Upper lobe of left lung (tissue), 6 donors: ENCODE results near the gene COL12A1. TPM values are rescaled to one million over a fixed set of nuclear protein-coding genes. Genes with fewer than 3 reads are reported as not detected.

Experiments used
- ATAC-seq, 2 donors: fragments of 200-7000 bp; cut with Tn5 transposase; one replicate each; pipeline ENCODE4 v1.9.1; 2022; ENCODE audit warnings: mild to moderate bottlenecking in 2 of 2, moderate library complexity in 2 of 2; ENCODE audit not compliant: low FRiP score in 2 of 2
- DNase-seq, 2 donors: peaks; one replicate each; pipeline ENCODE4 v3.0.0-alpha.2; 2019 to 2020
- H3K27ac ChIP-seq, 4 donors: fragments of 200-600 bp; sonication (generic); one replicate each; pipeline ENCODE4 v1.5.1; 2016 to 2019
- H3K27me3 ChIP-seq, 4 donors: fragments of 200-600 bp; sonication (generic); one replicate each; pipeline ENCODE4 v1.5.1; 2017 to 2019
- H3K36me3 ChIP-seq, 4 donors: fragments of 200-600 bp; sonication (generic); one replicate each; pipeline ENCODE4 v1.5.1; 2016 to 2019
- H3K4me1 ChIP-seq, 4 donors: fragments of 200-600 bp; sonication (generic); one replicate each; pipeline ENCODE4 v1.5.1; 2018 to 2019
- H3K4me3 ChIP-seq, 4 donors: fragments of 200-600 bp; sonication (generic); one replicate each; pipeline ENCODE4 v1.5.1; 2017 to 2019; ENCODE audit warnings: mild to moderate bottlenecking in 2 of 4, moderate library complexity in 1 of 4
- H3K9me3 ChIP-seq, 4 donors: fragments of 200-600 bp; sonication (generic); one replicate each; pipeline ENCODE4 v1.5.1; 2018 to 2019
- CTCF ChIP-seq, 6 experiments: fragments of 450-650 bp in 4 of 6; fragments of 200-600 bp in 2 of 6; sonication (generic) in 2 of 6; IDR thresholded peaks; one replicate each; pipeline ENCODE4 v1.5.1; 2016 to 2019; ENCODE audit warnings: antibody characterized with exemption in 6 of 6
- EP300 ChIP-seq, 4 donors: sonication (generic); formaldehyde crosslinking; IDR thresholded peaks; one replicate each; pipeline ENCODE4 v1.5.1; 2017; ENCODE audit warnings: antibody characterized with exemption in 4 of 4, control low read depth in 2 of 4
- POLR2A ChIP-seq, 4 donors: fragments of 450-650 bp; IDR thresholded peaks; one replicate each; pipeline ENCODE4 v1.5.1; 2016 to 2017; ENCODE audit warnings: antibody characterized with exemption in 4 of 4, mild to moderate bottlenecking in 2 of 4
- POLR2AphosphoS5 ChIP-seq, 2 donors: sonication (generic); formaldehyde crosslinking; IDR thresholded peaks; one replicate each; pipeline ENCODE4 v1.5.1; 2017; ENCODE audit warnings: antibody characterized with exemption in 2 of 2
- whole genome bisulfite sequencing, 2 donors: methylation state at CpG; one replicate each; pipeline ENCODE4 v1.1.5; 2017 to 2018; 5-methylcytosine and 5-hydroxymethylcytosine counted together
- total RNA-seq, 6 donors: library from RNA; depleted of rRNA in 4 of 6; stranded (reverse); fragments of >200 nt in 4 of 6; gene quantifications; one replicate each; pipeline versions ENCODE4 v1.1.0 to v1.2.1, GENCODE V29; 2016 to 2021
- donor health status: DM: no; HTN: no; CAD: no; lungs with moderate emphysema.
- donor health status: DM: no; HTN: yes; CAD: no; lungs with severe emphysema.

The COL12A1 gene
- total RNA-seq, 6 donors from 2014 or later = 33.3 to 176 (median 76.9) TPM

GRCh38 chr6:75117701-75118100 lies 88.2 kb downstream of the COL12A1 start:
- no peak for TF ChIP-seq POLR2A (IDR thresholded peaks at IDR 0.05)
- TF ChIP-seq POLR2AphosphoS5 (IDR thresholded peaks at IDR 0.05) = no peak
- TF ChIP-seq EP300 (IDR thresholded peaks at IDR 0.05) = no peak
- TF ChIP-seq CTCF (IDR thresholded peaks at IDR 0.05) = no peak
- no peak overlapping the region for H3K4me3 ChIP-seq
- H3K27me3 ChIP-seq = no peaks in the 10 kb centered on the region
- ATAC-seq (no peak), DNase-seq (no peak)
- no peaks in the 10 kb centered on the region for H3K4me1 ChIP-seq
- H3K27ac ChIP-seq = no peak overlapping the region
- 93 to 100% methylated on average over 2 of the region's 2 CpGs for WGBS, 2 donors
- no peaks in the 10 kb centered on the region for H3K36me3 ChIP-seq
- no peaks in the 10 kb centered on the region for H3K9me3 ChIP-seq

DNA sequence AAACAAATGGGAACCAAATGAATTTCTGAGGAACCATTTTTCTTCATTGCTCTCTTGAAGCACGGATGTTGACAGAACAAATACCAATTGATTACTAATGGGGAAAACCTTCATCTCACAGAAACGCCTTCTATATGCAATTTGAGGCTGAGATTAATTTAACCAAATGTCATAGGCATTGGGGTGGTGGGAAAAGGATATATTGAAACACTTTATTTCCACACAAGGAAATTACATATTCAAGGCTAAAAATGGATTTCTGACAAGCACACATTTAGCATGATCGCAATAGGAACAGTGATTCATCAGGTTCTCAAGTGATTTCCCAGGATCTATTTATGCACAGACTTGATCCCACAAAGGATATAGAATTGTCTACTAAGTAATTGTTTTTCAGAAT lies 88.9 kb downstream of the COL12A1 start:
- no peak overlapping the region for H3K4me3 ChIP-seq
- H3K27ac ChIP-seq = no peak overlapping the region
- H3K27me3 ChIP-seq = no peaks in the 10 kb centered on the region
- TF ChIP-seq CTCF (IDR thresholded peaks at IDR 0.05) = no peak
- no peak for TF ChIP-seq POLR2A (IDR thresholded peaks at IDR 0.05)
- no peak for TF ChIP-seq POLR2AphosphoS5 (IDR thresholded peaks at IDR 0.05)
- TF ChIP-seq EP300 (IDR thresholded peaks at IDR 0.05) = no peak
- no peaks in the 10 kb centered on the region for H3K36me3 ChIP-seq
- DNase-seq = no peak
- ATAC-seq = no peak
- no peaks in the 10 kb centered on the region for H3K4me1 ChIP-seq
- H3K9me3 ChIP-seq = no peaks in the 10 kb centered on the region
- WGBS, 2 donors = 87 to 96% methylated on average over 3 of the region's 3 CpGs

GRCh38 chr6:75115481-75115880 lies 90.4 kb downstream of the COL12A1 start:
- ATAC-seq (no peak), DNase-seq (no peak)
- no peak overlapping the region for H3K4me3 ChIP-seq
- WGBS, 2 donors = 58 to 84% methylated on average over 3 of the region's 3 CpGs
- no peaks in the 10 kb centered on the region for H3K27me3 ChIP-seq
- no peaks in the 10 kb centered on the region for H3K9me3 ChIP-seq
- TF ChIP-seq CTCF (IDR thresholded peaks at IDR 0.05) = no peak
- TF ChIP-seq POLR2AphosphoS5 (IDR thresholded peaks at IDR 0.05) = no peak
- H3K27ac ChIP-seq = no peak overlapping the region
- H3K4me1 ChIP-seq = no peaks in the 10 kb centered on the region
- no peaks in the 10 kb centered on the region for H3K36me3 ChIP-seq

- no peak for TF ChIP-seq EP300 (IDR thresholded peaks at IDR 0.05)
- TF ChIP-seq POLR2AphosphoS5 (IDR thresholded peaks at IDR 0.05) = no peak
- no peak for TF ChIP-seq CTCF (IDR thresholded peaks at IDR 0.05)
- TF ChIP-seq POLR2A (IDR thresholded peaks at IDR 0.05) = no peak
- Histone ChIP-seq H3K27me3 (no peaks in the 10 kb centered on the region), H3K4me3 (no peak overlapping the region), H3K9me3 (no peaks in the 10 kb centered on the region), H3K4me1 (no peaks in the 10 kb centered on the region), H3K36me3 (no peaks in the 10 kb centered on the region), H3K27ac (no peak overlapping the region)
- 59 to 62% methylated on average over 2 of the region's 2 CpGs for WGBS, 2 donors
- DNase-seq (no peak), ATAC-seq (no peak)
Observed at GRCh38 chr6:75114806-75115205, 91.0 kb downstream of the COL12A1 start.

DNA sequence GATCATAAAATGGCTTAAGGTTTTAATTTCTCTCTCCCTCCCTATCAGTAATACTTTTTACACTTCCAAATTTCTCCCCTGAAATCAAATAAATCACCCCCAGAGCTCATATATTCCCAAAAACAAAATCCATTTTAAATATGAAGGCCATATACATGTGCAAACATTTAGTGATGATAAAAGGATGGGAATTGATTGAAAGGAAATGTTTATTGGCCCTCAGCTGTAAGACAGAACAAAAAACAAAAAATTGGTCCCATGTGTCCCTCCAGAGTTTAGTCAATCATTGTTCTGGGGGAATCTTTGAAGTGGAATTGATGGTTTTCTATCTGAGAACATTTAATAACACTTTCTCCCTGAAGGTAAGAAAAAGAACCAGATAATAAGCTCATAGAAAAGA lies 91.7 kb downstream of the COL12A1 start:
- no peak for ATAC-seq
- no peaks in the 10 kb centered on the region for H3K27me3 ChIP-seq
- no peaks in the 10 kb centered on the region for H3K36me3 ChIP-seq
- no peak overlapping the region for H3K4me3 ChIP-seq
- no peak overlapping the region for H3K27ac ChIP-seq
- TF ChIP-seq POLR2AphosphoS5 (IDR thresholded peaks at IDR 0.05) (no peak), CTCF (IDR thresholded peaks at IDR 0.05) (no peak), POLR2A (IDR thresholded peaks at IDR 0.05) (no peak), EP300 (IDR thresholded peaks at IDR 0.05) (no peak)
- no peaks in the 10 kb centered on the region for H3K4me1 ChIP-seq
- H3K9me3 ChIP-seq = no peaks in the 10 kb centered on the region
- DNase-seq = no peak
